NCI-H2196 treated with DMSO at 0.1 percent for 48 hours (cell line): Measurements from ENCODE around the gene CHMP4A.

Experiments
- DNase-seq: peaks from one replicate; lab custom pipeline; 2025; ENCODE audit not compliant: unreplicated experiment; lab: John Stamatoyannopoulos, UW

Gene CHMP4A, protein sequence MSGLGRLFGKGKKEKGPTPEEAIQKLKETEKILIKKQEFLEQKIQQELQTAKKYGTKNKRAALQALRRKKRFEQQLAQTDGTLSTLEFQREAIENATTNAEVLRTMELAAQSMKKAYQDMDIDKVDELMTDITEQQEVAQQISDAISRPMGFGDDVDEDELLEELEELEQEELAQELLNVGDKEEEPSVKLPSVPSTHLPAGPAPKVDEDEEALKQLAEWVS

DNA sequence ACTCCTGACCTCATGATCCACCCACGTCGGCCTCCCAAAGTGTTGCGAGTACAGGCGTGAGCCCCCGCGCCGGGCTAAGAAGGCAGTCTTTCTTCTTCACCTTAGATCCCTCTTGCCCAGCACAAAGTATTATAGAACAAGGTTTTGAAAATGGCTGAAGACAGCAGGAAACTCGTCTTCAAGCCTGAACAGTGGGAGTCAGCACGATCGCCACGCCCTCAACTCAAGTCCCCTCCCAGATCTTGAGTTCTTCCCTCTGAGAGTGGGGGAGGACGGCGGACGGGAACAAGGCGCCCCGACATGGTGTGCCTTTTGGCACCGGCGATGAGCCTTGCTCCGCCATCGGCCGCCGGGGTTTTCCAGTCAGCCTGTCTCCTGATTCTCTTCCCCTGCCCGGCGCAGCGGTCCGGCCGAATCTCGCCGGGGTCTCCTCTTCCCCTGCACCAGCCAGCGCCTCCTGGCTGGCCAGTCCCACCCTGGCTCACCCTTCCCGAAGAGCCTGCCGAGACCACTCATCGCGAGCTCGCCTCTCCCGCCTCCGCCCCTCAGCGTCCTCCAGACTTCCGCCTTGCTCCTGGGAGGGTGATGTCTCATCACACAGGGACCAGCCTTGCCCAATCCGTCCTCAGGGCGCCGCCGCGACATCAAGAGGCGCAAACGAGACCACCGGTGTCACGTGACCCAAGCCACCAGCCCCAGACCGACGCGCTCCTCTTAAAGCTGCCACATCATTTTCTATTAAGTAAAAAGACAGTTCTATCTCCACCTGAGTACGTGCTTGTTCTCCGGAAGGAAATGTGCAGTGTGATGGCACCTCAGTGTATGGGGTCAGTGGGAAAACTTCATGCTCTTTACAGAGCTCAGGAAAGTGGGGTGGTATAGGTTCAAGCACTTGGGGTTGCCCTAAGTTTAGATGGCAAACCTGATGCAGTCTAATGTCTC is at the start of gene CHMP4A:
Gene CHMP4A, minus strand, starts transcription at position 565 of the 942 bp plus-strand sequence. Its CDS starts 49 bp downstream, at position 516.
- peak; percentile 96 for DNase-seq

DNA sequence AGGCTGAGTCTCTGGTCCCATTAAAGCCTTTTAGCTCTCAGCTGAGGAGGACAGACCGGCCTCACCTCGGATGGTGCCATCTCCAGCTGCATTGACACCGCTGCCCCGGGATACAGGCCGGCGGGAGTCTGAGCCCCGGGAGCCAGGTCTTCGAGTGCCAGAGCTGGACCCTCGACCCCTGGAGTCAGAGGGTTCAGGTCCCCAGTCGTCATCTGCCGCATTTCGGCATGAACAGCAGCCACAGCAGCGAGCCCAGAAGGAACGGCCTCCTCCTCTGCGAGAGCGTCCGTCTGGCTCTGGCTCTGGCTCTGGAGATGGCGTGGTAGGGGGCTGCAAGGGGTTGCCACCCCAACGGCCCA is 48.7 kb upstream of the CHMP4A start:
- no peak for DNase-seq

DNA sequence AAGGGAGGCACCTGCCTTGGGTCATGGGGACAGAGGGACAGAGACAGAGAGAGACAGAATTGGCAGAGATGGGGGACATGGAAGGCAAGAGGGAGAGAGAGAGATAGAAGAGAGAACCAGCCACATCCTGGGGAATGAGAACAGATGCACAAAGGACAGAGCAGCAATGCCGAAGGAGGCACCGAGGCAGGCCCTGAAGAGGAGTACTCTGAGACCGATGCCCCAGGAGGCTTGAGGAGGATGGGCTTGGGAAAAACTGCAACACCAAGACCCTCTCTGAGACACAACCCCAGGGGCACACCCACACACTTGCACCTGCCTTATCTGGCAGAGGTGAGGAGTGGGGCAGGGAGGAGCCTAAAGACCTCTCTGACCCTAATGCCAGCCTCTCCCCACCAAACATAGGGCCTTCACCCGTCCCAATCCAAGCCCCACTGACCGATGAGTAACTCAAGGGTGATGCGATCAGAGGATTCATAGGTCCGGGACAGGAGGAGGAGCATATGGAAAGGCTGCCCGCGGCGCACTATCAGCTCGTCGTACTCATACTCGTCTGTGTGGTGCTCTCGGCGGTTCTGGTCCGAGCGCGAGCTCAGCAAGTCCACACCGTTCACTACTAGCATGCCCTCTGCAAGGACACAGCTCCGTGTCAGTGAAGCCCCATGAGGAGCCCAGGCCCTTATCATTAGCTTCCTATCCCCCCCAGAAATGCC is 48.1 kb upstream of the CHMP4A start:
- DNase-seq: no peak

DNA sequence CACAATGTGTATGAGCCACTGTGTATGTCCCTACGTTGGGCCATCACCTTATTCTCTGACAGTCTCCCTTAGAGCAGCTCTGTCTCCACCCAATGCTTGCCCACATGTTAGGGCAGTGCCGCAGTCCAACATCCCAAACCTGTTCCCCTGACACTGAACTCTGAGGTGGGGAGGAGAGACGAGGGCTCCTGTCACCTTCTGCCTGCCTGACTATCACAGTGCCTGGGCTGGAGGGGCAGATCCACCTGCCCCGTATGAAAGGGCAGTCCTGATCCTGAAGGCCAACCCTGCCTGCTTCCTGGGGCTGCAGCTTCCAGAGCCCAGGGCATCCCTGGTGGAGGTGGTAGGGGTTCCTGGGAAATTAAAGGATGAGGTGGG is 47.5 kb upstream of the CHMP4A start:
- DNase-seq: no peak

DNA sequence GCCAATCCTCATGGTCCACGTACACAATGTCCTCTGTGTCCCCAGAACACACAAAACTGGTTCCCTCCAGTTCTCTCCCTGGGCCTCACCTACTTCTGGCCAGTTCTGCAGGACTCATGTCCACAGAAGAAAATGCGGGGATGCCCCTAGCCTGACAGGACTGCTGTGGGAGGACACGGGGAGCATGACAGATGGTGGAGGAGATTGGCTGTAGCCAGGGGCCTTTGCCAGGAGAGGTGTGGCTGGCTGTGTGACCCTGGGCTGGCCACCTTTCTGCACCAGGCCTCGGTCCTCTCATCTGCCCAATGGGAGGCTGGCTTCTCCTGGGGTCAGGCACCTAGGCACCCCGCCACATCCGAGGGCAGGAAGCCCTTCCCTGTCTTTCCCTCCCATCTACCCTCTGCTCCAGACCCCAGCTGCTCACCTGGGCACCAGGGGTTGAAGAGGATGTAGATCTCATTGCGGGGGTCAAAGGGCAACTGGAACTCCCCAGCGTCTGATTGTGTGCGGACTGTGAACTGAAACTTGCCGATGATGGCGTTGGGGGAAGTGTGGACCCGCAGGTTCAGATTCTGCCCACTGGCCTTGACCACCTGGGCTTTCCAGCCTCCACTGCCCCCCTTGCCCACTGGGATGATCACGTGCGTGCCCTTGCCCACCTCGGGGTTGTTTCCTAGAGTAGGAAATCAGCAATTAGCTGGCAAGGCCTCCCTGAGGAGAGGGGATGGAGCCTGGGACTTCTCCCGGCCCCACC is 46.9 kb upstream of the CHMP4A start:
- DNase-seq: no peak

DNA sequence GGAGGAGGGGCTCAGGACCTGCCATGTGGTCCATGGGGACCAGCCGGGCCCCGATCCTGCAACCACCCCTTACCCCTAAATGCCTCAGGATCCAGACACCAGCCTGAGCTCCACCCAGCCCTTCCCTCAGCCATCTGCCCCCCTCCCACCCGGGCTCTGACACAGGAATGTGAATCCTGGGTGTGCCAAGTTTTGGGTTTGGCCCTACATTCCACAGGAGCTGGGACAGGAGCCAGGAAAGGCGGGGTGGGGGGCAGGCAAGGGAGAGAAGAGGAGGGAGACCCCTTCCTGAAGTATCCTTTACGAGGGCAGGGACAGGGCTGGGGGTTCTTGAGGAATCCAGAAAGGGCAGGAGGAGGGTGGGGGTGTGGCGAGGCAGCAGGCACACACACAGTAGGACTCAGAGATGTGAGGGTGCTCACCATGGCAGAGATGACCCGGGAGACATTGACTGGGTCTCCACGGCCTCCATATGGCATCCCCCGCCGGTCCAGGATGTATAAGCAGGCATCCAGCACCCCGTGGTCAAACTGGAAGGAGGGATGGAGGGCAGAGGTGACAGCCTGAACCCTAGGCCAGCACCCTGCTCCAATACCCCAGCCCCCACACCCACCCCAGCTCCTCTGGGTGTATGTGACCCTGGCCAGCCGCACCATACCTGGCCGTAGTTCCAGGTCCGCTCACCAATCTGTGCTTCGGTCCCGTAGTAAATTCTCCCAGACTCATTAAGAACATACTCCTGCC is 46.2 kb upstream of the CHMP4A start:
- no peak for DNase-seq

DNA sequence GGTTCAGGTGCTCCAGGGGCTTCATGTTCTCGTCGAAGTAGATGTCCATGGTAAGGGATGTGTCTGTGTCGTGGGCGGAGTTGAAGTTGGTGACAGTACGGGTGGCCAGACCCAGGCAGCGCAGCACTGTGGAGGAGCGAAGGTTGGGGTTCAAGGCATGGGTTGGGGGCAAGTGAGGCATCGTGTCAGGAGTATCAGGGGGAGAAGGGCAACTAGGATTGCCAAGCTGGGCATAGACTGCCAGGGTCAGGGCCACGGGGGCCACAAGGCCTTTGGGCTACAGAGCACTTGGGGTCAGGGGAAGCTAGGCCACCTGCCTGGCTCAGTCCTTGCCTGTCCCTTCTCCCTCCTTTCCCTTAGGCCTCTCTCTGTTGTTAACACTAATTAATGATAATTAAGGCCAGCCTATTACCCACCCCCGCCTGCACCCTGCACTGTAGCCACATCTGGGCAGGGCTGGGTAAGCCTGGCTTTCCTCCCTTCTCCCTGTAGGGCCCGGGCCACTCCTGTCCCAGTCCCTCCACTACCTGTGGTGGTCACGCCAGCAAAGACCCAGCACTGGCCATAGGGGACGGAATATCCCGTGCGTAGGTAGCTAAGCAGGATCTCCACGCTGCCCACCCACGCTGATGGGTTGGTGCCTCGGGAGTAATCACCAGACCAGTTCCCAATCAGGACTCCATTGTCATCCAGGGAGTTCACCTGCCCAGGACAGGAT is 45.4 kb upstream of the CHMP4A start:
- DNase-seq: no peak

DNA sequence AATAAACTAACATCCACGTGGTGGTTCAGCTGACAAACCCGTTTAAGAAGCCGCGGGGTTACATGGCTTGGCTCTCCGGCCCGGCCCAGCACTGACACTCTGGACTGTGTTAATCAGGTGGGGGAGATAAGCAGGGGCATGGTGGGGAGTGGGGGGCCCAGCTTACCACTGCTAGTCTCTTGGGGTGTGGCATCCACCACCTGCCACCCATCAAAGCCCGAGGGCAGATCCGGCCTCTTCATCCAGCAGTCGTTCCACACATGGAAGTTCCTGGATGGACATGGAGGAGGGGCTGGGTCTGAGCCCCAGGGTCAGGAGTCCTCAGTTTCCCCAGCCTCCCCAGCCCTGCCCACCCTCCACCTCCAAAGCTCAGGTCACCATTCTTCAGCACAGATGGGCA is 44.8 kb upstream of the CHMP4A start:
- DNase-seq: no peak

DNA sequence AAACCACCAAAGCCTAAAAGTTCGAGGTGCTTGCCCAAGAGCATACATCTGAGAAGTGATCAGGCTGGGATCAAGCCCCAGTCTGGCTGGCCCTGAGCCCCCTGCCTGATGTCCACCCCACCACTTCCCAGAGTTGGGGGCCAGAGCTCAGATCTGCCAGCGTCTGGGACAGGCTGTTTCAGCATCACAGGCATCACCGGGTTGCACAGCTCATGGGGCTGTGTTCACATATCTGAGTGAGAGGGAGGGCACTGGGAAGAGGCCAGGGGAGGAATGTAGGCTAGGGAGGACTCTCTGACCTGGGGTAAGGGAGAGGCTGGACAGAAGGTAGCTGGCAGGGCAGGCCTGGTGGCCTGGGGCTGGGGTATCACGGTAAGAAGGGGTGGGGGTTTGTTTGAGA is 43.7 kb upstream of the CHMP4A start:
- DNase-seq: no peak

DNA sequence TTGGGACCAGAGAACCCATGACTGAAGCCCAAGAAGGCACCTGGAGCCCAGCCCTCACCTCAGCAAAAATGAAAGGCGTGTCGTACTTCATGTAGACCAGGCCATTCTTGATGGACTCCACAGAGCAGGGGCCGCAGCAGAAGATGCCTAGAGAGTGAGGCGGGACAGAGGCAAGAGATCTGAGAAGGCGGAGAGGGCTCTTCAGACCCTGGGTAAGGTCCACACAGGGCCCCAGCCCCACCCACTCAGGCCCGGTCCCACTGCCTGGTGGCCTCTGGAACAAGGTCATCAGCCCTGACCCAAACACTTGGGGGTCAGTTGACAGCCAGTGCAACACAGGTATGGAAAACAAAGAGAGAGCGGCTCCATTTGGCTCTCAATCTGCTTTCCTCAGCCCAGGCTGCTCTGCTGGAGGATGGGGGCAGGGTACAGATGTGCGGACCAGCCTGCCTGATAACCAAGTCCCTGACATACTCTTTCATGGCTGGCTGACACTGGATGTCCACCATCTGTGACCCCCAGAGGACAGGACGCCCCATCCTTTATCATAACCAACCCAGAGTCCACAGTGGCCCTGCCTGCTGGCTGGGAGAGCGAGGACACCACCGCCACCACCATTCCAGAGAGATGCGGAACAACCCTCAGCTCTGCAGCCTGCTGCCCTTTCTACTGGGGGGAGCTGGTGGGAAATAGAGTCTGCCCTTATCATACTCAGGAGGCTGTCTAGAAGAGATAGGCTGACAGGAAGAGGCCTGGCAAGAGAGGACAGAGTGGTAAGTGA is 42.8 kb upstream of the CHMP4A start:
- no peak for DNase-seq

DNA sequence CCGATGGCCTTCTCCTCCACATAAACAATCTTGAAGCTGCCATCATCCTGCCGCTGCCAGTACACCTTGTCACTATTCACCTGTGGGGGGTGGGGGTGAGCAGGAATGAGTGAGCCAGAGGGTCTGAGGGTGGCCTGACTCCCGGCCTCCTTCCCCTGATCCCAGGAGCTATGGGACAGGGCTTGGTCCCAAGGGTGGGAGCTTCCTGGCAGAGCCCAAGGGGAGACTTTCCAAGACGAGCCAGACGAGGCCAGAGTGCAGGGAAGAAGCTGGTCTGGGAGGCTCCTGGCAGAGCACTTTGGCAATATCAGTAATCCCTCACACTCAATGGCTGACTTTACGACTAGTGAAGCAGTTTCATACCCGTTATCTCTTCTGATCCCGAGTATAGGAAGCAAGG is 42.1 kb upstream of the CHMP4A start:
- DNase-seq: no peak

DNA sequence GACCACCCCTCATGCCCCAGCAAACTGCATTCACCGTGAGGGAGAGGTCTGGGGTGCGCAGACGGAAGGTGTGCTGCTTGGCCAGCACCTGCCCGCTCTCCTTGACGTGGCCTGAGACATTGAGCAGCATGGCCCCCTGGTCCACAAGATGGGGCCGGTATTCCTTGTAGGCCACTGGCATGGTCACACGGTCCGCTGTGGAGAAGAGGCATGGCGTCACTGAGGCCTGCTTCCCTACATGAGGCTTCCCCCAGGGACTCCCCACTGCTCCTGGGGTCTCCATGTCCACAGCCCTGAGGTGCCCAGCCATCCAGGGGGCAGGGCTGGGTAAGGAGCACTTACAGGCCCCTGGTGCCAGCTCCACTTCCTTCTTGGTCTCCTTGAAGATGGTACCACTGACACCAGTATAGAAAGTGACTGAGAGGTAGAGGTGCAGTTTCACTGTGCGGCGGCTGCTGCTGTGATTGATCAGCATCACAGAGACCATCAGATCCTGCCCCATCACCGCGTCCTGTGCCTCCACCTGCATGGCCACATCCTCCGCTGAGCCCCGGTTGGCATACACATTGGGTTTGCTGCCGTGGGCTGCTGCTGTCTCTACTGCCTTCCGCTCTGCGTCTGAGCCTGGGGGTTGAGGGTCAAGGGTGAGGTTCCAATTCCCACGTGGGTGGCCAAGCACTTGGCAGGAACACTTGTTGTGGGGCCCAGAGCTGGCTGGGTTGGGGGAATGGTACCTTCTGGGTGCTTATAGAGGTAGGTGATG is 41.5 kb upstream of the CHMP4A start:
- no peak for DNase-seq

DNA sequence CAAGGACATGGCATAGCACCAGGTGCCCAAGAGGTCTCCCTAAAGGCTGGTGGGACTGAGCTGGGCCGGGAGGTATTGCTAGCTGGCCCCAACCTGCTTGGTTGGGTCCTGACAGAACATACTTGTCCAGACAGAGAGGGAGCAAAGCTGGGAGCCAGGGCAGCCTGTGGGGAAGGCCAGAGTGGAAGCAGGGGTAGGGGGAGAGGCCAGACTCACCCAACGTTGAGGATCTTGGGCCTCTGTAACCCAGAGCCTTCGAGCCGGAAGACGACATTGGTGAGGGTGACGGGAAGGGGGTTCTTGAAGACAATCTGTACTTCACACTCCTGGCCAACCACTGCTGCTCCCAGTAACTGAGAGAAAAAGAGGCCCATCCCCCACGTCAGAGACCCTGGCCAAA is 40.6 kb upstream of the CHMP4A start:
- DNase-seq: no peak

DNA sequence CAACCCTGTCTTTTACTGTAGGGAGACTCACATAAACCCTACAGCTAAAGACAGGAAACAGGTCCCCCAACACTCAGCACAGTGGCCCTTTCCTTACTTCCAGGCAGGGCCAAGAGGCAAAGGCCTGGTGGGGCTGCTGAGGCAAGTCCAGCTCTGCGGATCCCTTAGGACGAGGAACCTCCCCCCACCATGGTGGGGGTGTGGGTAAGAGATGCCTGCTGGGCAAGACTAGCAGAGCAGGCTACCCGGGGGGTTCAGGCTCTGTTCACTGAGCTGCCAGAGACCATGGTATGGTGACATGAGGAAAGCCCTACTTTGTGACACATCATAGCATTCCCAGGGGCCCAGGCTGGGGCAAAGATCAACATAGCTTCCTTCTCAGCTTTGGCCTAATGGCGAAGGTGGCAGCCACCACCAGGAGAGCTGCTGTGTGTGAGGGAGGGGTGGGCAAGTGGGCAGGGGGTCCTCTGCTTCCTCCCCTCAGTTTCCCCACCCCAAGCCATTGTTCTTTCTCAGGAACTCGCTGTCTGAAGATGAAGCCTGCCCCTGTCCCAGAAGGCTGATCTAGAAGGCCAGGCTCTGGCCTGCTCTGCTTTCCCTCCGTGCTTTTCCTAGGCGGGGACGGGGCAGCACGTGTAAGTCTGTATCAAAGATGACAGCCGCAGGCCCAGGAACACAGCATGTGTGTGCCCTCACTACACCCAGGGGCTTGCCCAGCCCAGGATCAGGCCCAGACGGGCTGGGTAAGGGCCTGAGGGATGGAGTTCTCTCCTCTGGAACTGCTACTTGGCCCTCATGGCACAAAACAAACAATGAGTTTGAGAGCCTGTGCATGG is 39.2 kb upstream of the CHMP4A start:
- no peak for DNase-seq

DNA sequence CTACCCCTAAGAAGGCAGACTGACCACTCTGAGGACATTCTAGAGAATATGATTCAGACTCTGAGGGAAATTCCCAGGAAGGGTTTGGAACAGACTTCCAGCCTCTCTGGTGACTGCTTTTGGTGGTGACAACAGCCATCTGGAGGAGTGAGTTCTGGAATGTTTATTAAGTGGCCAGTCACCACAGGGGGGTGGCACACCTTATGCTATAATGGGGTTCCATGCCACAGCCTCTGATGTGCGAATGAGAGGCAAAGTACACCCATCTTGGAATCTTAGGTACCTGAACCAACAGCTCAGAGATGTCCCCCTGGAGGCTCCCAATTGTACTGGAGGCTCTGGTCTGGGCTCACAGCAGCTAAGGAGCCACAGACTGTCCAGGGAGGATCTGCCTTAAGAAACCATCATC is 38.6 kb upstream of the CHMP4A start:
- no peak for DNase-seq

DNA sequence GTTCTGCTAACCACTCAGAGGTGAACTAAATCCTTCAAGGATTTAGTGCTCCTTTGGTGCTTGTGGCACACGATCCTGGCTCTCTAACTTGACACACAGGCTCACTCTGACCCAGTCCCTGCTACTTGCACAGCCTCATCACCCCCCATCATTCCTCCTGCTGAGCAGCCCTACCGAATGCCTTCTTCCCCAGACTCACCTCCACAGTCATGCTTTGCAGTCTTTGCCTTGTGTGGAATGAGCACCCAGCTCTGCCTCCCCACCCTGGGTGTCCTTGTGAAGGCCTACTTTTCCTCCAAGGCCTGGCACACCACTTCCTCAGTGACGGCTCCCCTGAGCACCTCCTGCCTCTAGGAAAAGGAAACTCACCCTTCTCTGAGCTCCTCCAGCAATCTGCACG is 37.1 kb upstream of the CHMP4A start:
- no peak for DNase-seq

DNA sequence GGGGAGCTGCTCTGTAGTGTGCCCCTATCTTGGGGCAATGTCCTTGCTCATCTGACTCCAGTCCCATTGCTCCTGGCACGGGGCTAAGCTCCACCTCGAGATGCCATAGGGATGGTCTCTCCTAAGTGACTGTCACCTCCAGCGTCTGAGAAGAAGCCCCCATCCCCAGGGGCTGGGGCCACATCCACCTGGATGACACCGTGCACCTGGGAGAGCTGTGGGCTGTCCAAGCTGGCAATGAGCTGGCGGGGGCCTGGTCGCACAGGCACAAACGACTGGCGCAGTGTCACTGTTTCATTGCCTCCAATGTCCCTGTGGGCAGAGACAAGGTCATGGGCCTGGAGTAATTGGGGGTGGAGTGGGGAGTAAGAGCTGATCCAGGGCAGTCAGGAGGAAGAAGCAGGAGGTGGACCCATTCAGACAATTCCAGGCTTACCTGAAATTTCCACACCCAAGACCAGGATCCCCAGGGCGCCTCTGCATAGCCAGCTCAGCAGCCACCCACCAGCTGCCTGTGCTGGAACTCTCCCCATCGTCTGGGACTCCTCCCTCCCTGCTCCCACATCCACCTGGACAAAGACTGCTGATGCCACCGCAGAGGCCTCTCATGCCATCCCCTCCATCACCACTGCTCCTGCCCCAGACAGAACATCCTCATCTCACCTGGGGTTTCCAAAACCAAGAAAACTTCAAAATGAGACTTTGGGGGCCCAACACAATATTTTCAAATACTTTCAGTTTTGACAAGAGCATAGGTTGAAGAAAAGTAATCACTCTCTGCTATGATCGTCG is 36.1 kb upstream of the CHMP4A start:
- DNase-seq: no peak
